ENCODE results near the gene SNCAIP. TPM values are rescaled to one million over a fixed set of nuclear protein-coding genes. Genes with fewer than 3 reads are reported as not detected.
A peak's percentile ranks its signal among the peaks of the same experiment; 100 is the strongest.

Gene SNCAIP
- total RNA-seq, 3 donors from 2014 or later: 1.2 to 4.7 (median 2.7) TPM

DNA sequence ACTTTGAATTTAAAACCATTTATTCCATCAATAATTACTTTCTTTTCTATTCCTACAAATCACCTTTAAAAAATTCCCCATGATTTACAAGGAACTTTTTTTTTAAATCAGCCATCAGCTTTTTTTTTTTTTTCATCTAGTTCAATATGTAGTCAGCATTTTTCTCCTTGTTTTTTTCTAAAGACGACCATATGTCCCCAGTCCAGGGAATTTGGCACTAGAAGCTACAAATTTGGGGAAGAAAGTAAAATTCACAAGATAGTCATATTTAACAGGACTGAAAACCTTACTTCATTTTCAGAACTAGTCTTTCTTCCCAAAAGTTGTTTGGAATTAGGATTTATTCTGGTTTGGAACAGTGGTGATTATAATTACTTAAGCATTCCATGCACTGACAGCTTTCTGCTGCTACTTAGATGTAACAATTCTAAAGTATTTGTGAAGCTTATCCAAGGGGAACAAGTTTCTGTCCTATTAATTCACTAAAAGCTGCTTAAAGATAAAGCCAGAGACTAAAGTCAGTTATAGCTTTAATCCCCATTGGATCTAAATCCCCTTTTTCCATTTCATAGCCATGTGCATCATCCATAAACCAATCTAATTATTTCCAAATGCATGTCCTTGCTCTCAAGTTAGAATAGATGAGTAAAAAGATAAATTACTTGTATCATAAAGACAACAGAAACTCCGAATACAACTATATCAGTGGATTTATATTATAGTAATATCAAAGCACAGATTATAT is 7.4 kb upstream of the SNCAIP start:
- intact Hi-C loops (cut with DNase I, micrococcal nuclease): loop anchor here in 1 of 2 donors (10.0 kb wide), 1 partner anchor 110 kb away; no protein-coding TSS in a partner anchor
- Histone ChIP-seq H3K9me3 (no peaks in the 10 kb centered on the region), H3K36me3 (ENCODE audit: low read depth) (no peaks in the 10 kb centered on the region), H3K4me1 (ENCODE audit: low read depth) (no peaks in the 10 kb centered on the region), H3K4me3 (no peak overlapping the region)
- DNase-seq: no peak
- ATAC-seq: no peak
- TF ChIP-seq, protein P1, sequence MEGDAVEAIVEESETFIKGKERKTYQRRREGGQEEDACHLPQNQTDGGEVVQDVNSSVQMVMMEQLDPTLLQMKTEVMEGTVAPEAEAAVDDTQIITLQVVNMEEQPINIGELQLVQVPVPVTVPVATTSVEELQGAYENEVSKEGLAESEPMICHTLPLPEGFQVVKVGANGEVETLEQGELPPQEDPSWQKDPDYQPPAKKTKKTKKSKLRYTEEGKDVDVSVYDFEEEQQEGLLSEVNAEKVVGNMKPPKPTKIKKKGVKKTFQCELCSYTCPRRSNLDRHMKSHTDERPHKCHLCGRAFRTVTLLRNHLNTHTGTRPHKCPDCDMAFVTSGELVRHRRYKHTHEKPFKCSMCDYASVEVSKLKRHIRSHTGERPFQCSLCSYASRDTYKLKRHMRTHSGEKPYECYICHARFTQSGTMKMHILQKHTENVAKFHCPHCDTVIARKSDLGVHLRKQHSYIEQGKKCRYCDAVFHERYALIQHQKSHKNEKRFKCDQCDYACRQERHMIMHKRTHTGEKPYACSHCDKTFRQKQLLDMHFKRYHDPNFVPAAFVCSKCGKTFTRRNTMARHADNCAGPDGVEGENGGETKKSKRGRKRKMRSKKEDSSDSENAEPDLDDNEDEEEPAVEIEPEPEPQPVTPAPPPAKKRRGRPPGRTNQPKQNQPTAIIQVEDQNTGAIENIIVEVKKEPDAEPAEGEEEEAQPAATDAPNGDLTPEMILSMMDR (IDR thresholded peaks at IDR 0.05): no peak

DNA sequence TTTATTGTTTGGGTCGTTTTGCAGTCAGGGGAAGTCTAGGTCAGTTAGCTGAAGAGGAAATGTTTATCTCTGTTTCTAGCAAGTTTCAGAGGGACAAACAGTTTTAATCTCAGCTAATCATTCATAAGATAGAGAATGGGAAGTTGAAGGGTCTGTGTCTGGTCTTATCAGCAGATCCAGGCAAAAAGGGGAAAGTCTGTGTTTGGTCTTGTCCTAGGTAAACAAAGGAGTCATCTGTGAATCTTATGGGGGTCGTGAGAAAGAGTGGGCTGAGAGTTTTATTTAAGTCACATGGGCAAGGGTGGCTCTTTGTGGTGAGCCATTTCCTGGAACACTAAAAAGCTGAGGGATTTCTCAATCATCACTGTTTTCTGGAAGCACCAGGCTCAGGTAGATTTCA is 5.6 kb upstream of the SNCAIP start:
- no peaks in the 10 kb centered on the region for H3K36me3 ChIP-seq (ENCODE audit: low read depth)
- intact Hi-C loops (cut with DNase I, micrococcal nuclease): loop anchor here in 1 of 2 donors (10.0 kb wide), 1 partner anchor 108 kb away; no protein-coding TSS in a partner anchor
- ATAC-seq: no peak
- H3K4me1 ChIP-seq (ENCODE audit: low read depth): no peaks in the 10 kb centered on the region
- no peaks in the 10 kb centered on the region for H3K9me3 ChIP-seq
- no peak overlapping the region for H3K4me3 ChIP-seq
- DNase-seq: no peak
- TF ChIP-seq, protein P1 (IDR thresholded peaks at IDR 0.05): no peak

GRCh38 chr5:122310889-122311288 is 1.1 kb upstream of the SNCAIP start:
- no peaks in the 10 kb centered on the region for H3K36me3 ChIP-seq (ENCODE audit: low read depth)
- TF ChIP-seq, protein P1 (IDR thresholded peaks at IDR 0.05): no peak
- intact Hi-C loops (cut with DNase I, micrococcal nuclease): loop anchor here in 1 of 2 donors (10.0 kb wide), 1 partner anchor 116 kb away; no protein-coding TSS in a partner anchor
- DNase-seq: no peak
- H3K4me1 ChIP-seq (ENCODE audit: low read depth): no peaks in the 10 kb centered on the region
- no peak for ATAC-seq
- no peak overlapping the region for H3K4me3 ChIP-seq
- no peaks in the 10 kb centered on the region for H3K9me3 ChIP-seq

GRCh38 chr5:122311497-122311960 is 508 bp upstream of the SNCAIP start:
- ATAC-seq: no peak
- Histone ChIP-seq H3K36me3 (ENCODE audit: low read depth) (no peaks in the 10 kb centered on the region), H3K9me3 (no peaks in the 10 kb centered on the region), H3K4me3 (no peak overlapping the region), H3K4me1 (ENCODE audit: low read depth) (no peaks in the 10 kb centered on the region)
- intact Hi-C loops (cut with DNase I, micrococcal nuclease): loop anchor here in 1 of 2 donors (10.0 kb wide), 1 partner anchor 117 kb away; no protein-coding TSS in a partner anchor
- no peak for DNase-seq
- TF ChIP-seq, protein P1 (IDR thresholded peaks at IDR 0.05): no peak

- peak; percentile 21 to 44 (median 36) for DNase-seq
- Histone ChIP-seq H3K36me3 (ENCODE audit: low read depth) (no peaks in the 10 kb centered on the region), H3K4me3 (no peak overlapping the region), H3K9me3 (no peaks in the 10 kb centered on the region), H3K4me1 (ENCODE audit: low read depth) (no peaks in the 10 kb centered on the region)
- TF ChIP-seq, protein P1 (IDR thresholded peaks at IDR 0.05): no peak
- intact Hi-C loops (cut with DNase I, micrococcal nuclease): loop anchor here in 1 of 2 donors (10.0 kb wide), 1 partner anchor 118 kb away; no protein-coding TSS in a partner anchor
- ATAC-seq: peak; percentile 48
These were observed 762 bp downstream of the SNCAIP start for GRCh38 chr5:122312591-122313406.

All from mucosa of descending colon (tissue), 3 donors.